HG03442 (cell line): ENCODE results near the gene MLN.

Source experiments
- ATAC-seq: cut with Tn5 transposase; IDR thresholded peaks from one replicate; pipeline ENCODE4 v1.9.1; 2021; ENCODE audit warnings: mild to moderate bottlenecking, moderate library complexity; ENCODE audit not compliant: unreplicated experiment

Gene MLN

GRCh38 chr6:33790379-33790778, 13.4 kb downstream of the MLN start:
- no peak for ATAC-seq

- no peak for ATAC-seq
Measured at GRCh38 chr6:33789550-33789895, 14.3 kb downstream of the MLN start.

GRCh38 chr6:33788694-33789549, 14.9 kb downstream of the MLN start, which contains the start of gene LEMD2:
Gene LEMD2 (minus strand): TSS chr6:33789130. CDS start chr6:33789116, 14 bp downstream.
- ATAC-seq, result peak; percentile 85

- peak; percentile 37 for ATAC-seq
Measured at GRCh38 chr6:33787954-33788693, 15.7 kb downstream of the MLN start.

GRCh38 chr6:33787346-33787953, 16.4 kb downstream of the MLN start:
- no peak for ATAC-seq

- ATAC-seq, result no peak
Measured at GRCh38 chr6:33786736-33787135, 17.1 kb downstream of the MLN start.

GRCh38 chr6:33785778-33786177, 18.0 kb downstream of the MLN start:
- no peak for ATAC-seq

GRCh38 chr6:33784787-33785186, 19.0 kb downstream of the MLN start:
- no peak for ATAC-seq

- ATAC-seq, result no peak
Measured at GRCh38 chr6:33783781-33784520, 19.9 kb downstream of the MLN start.

- no peak for ATAC-seq
Measured at GRCh38 chr6:33782561-33782960, 21.2 kb downstream of the MLN start.

GRCh38 chr6:33781131-33781975, 22.4 kb downstream of the MLN start:
- ATAC-seq, result no peak

GRCh38 chr6:33779895-33780294, 23.9 kb downstream of the MLN start:
- no peak for ATAC-seq

GRCh38 chr6:33779290-33779689, 24.5 kb downstream of the MLN start:
- ATAC-seq, result no peak

GRCh38 chr6:33778444-33779121, 25.2 kb downstream of the MLN start:
- no peak for ATAC-seq

- no peak for ATAC-seq
Measured at GRCh38 chr6:33777398-33778388, 26.1 kb downstream of the MLN start.

- no peak for ATAC-seq
Measured at GRCh38 chr6:33776764-33777163, 27.0 kb downstream of the MLN start.

- ATAC-seq, result no peak
Measured at GRCh38 chr6:33776186-33776585, 27.6 kb downstream of the MLN start.

- ATAC-seq, result no peak
Measured at GRCh38 chr6:33774774-33775173, 29.0 kb downstream of the MLN start.
